ENCODE measurements around the gene COL4A1.

COL4A1 gene

GRCh38 chr13:110240352-110240751 lies 66.6 kb downstream of the COL4A1 start:
- DNase-seq (ENCODE audit: extremely low read depth in 1 of 2, low read depth in 1 of 2), result no peak

GRCh38 chr13:110239280-110240125 lies 67.5 kb downstream of the COL4A1 start:
- no peak for DNase-seq (ENCODE audit: extremely low read depth in 1 of 2, low read depth in 1 of 2)

DNA sequence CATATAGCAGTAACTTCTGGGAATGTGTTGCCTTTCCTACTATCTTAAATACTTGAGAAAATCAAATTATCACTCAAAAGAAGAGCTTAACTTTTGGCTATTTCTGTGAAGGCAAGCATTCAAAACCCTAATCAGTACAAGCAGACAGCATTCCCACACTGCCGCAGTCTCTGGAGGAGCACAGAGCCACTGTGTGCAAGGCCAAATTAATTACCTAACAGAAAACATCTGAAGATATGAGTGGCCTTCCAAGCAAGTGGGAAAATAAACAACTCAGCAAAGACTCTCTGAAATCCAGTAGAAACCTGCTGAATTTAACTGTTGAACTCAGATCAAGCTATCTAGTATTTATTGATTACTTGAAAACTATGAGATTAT lies 68.2 kb downstream of the COL4A1 start:
- DNase-seq (ENCODE audit: extremely low read depth in 1 of 2, low read depth in 1 of 2), result no peak

DNA sequence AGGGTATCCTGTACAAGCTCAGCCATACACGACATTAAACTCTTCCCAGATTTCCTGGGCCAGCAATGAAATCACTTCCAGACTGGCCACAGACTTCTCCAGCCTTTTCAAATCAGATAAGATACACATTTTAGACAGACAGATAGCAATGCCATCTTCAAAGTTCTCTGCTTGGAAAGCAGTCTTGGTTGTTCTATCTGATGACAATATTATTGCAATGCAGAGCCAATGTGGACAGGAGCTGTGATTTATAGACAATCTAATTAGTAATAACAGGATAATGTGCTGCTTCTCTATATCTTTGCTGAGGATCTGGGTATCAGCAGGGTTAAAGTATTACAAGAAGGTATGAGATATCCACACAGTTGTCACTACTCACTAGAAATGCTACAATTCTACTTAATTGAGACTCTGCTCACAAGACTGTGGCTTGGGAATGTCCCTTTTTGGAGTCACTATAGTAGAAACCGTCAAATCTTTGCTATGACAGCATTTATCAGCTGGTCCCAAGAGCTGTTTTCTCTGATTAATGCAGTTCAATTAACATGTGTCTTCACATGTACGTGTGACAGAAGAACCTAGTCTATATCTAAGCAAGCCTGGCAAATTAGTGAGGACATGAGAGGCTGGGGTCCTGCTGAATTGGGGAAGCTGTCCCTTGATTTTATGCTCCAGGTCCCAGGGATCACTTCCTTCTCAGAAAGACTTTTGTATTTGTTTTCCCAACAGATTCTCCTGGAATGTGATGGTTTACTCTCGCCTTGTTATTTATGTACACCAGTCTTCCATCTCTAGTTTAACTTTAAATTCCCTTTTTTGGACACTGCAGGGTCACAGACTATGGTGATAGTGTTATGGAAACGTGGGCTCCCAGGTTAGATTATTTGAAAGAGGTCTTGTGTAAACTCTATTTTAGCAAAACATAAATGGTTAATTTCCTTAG lies 68.8 kb downstream of the COL4A1 start:
- DNase-seq (ENCODE audit: extremely low read depth in 1 of 2, low read depth in 1 of 2), result no peak

DNA sequence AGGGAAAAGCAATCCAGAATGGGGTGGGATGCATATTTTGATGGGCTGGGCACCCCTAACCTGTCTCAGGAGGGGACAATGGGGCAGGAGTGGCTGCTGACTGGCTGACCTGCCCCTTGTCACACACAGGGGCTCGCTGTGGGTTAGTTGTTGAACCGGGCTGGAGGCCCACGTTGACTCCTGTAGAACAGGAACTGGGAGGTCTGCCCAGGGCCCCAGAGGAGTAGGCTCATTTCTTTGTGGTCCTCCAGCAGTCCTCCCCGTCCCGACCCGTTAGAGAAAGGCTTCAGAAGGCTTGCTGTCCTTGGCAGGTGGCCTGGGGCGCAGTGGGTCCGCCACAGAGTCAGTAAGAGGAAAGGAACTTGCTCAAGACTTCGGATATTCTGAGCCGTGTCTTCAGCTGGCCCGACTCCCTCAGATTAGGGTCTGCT lies 70.1 kb downstream of the COL4A1 start:
- no peak for DNase-seq (ENCODE audit: extremely low read depth in 1 of 2, low read depth in 1 of 2)

GRCh38 chr13:110236431-110236830 lies 70.5 kb downstream of the COL4A1 start:
- no peak for DNase-seq (ENCODE audit: extremely low read depth in 1 of 2, low read depth in 1 of 2)

- DNase-seq (ENCODE audit: extremely low read depth in 1 of 2, low read depth in 1 of 2), result no peak
These were observed 72.4 kb downstream of the COL4A1 start for GRCh38 chr13:110234532-110234931.

GRCh38 chr13:110233951-110234280 lies 73.0 kb downstream of the COL4A1 start:
- DNase-seq (ENCODE audit: extremely low read depth in 1 of 2, low read depth in 1 of 2), result no peak

- no peak for DNase-seq (ENCODE audit: extremely low read depth in 1 of 2, low read depth in 1 of 2)
These were observed 73.6 kb downstream of the COL4A1 start for GRCh38 chr13:110233181-110233950.

GRCh38 chr13:110232756-110233155 lies 74.2 kb downstream of the COL4A1 start:
- DNase-seq (ENCODE audit: extremely low read depth in 1 of 2, low read depth in 1 of 2), result no peak

- no peak for DNase-seq (ENCODE audit: extremely low read depth in 1 of 2, low read depth in 1 of 2)
These were observed 74.8 kb downstream of the COL4A1 start for GRCh38 chr13:110232142-110232541.

GRCh38 chr13:110231348-110232047 lies 75.5 kb downstream of the COL4A1 start:
- no peak for DNase-seq (ENCODE audit: extremely low read depth in 1 of 2, low read depth in 1 of 2)

GRCh38 chr13:110230661-110231347 lies 76.2 kb downstream of the COL4A1 start:
- DNase-seq (ENCODE audit: extremely low read depth in 1 of 2, low read depth in 1 of 2), result no peak

DNA sequence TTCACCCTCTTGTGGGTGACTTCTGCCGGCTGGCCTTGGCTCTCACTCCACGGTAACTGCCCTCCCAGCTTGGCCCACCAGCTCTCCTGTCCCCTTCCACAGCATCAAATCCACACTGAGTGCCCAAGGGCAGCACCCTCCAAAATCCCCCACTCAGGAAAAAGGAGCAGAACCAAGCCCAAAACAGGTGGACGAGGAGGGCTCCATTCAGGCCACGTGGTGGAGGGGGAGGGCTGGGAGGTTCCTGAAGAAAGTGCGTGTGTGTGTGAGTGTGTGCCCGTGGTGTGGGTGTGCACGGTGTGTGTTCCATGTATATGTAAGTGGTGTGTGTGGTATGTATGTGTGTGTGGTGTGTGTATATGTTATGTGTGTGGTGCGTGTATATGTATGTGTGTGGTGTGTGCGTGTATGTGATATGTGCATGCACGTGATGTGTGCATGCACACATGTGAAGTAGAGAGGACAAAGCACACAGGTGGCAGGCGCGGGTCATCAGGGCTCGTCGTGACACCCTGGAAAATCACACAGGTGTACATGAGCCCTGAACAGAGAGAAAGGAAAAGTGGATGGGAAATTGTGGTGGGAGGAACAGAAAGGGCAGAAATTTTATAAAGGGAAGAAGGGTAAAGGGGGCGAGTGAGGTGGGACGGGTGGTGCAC lies 76.9 kb downstream of the COL4A1 start:
- DNase-seq (ENCODE audit: extremely low read depth in 1 of 2, low read depth in 1 of 2), result no peak

DNA sequence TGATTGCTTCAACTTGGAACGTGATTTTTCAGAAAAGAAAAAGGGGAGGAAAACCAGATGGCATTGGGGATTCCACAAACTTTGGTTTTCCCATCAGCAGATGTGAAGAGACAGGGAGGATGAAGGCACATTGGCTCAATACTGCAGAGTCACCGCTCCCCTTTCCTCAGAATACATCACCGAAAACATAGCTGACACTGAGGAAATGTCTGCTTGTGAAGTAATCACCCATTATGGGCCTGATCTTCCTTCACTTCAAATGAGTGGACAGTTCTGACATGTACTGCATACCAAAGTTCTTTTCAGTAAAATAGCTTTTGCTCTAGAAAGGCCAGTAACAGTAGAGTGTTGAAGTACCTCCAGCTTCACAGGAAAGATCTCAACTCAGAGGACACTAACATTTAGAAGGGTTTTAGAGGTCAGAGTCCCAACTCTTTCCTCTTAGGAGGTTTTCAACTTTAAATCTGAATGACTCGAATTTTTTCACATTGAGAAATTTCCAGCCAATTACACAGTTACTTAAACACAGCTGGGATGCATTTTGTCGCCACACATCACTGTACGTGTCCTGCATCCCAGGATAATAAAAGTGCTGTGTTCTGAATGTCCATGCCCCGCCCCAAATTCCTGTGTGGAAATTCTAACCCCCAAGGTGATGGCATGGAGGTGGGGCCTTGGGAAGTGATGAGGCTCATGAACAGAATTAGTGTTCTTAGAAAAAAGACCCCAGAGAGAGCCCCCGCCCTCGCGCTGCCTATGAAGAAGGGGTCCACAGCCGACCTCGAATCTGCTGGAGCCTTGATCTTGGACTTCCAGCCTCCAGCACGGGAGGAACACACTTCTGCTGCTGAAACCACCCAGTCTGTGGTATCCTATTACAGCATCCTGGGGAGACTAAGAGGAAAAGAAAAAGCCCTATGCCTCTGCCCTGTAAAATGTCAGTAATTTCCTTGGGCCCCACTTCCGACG lies 77.7 kb downstream of the COL4A1 start:
- DNase-seq (ENCODE audit: extremely low read depth in 1 of 2, low read depth in 1 of 2), result no peak

- no peak for DNase-seq (ENCODE audit: extremely low read depth in 1 of 2, low read depth in 1 of 2)
These were observed 78.9 kb downstream of the COL4A1 start for GRCh38 chr13:110227864-110228643.

GRCh38 chr13:110227416-110227815 lies 79.5 kb downstream of the COL4A1 start:
- no peak for DNase-seq (ENCODE audit: extremely low read depth in 1 of 2, low read depth in 1 of 2)

All from stimulated activated CD8-positive, alpha-beta memory T cell treated with anti-CD3 and anti-CD28 coated beads, Interleukin-7, amount 100 ng/mL, for 48 hours (primary cell).